ENCODE data around the gene TTC27.
"Not testable (repeated sequence)": the region's sequence is repeated elsewhere in the genome, so short reads cannot be mapped to it uniquely, and the experiment has no call there.

The TTC27 gene

DNA sequence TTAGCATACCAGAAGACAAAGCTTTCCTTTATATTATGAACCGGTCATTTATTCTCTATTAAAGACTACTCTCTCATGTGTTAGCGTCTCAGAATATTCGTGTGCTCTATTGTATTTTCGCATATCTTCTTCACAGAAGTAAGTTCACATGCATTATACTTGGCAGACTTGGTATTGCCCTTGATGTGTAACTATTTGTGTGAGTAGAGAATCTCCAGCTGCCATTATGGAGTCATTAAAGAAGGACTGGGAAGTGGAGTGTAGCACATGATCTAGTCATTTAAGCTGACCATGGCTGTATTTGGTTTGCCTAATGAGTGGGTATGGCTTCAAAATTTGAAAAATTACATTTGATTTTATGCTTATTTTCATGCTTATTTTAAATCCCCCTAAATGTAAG lies 92.9 kb downstream of the TTC27 start:
- DNase-seq = no peak

DNA sequence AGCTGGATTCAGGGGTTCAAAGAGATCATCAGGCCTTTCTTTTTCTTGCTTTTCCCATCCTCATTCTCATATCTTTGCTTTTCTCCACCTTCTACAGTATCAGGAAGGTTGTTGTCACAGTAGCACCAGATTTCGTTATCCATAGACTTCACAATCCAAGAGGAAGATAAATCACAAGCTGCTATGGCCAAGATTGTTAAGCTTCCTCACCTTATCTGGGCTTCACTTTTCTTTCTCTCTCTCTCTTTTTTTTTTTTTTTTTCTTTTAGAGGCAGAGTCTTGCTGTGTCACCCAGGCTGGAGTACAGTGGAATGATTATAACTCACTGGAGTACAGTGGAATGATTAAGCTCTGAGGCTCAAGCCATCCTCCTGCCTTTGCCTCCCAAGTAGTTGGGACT lies 93.5 kb downstream of the TTC27 start:
- DNase-seq = no peak

DNA sequence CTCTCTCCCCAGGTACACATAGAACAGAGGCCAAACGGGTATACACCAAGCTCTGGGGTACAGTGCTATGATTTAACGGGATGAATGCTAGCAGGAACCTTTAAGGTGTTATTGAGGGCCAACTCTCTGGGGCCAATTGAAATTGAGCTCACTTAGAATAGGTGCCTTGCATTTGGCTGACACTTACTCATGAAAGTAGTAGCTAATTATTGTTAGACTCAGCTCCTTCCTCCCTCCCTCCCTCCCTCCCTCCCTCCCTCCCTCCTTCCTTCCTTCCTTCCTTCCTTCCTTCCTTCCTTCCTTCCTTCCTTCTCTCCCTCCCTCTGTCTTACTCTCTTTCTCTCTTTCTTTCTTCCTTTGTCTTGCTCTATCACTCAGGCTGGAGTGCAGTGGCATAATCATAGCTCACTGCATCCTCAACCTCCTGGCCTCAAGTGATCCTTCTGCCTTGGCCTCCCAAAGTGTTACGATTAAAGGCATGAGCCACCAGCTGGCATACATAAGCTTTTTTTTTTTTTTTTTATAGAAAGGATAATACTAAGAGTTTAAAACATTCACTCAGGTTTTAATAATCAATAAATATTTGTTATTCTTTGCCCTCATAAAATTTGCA lies 95.7 kb downstream of the TTC27 start:
- DNase-seq = no peak

DNA sequence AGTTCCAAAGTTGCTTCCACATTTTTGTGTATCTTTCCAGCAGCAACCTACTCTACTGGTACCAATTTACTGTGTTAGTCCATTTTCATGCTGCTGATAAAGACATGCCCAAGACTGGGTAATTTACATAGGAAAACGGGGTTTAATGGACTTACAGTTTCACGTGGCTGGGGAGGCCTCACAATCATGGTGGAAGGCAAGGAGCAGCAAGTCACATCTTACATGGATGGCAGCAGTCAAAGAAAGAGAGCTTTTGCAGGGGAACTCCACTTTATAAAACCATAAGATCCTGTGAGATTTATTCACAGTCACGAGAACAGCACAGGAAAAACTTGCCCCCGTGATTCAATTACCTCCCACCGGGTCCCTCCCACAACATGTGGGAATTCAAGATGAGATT lies 98.8 kb downstream of the TTC27 start:
- not testable (repeated sequence) for DNase-seq

DNA sequence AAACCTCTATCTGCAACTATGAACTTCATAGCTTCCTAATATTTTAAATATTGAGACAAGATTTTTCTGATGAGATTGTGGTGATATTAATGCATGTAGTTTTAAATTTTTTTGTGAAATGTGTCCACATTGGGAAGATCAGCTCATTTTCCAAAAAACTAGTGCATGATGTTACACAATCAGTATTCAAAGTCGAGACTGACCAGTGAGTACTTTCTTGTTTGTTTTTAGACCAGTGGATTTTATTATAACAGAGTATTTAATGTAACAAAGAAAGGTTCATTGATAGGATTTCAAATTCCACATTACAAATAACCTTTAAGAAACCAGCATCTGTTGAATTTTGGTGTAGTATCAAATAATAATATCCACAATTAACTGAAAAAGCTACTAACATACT lies 99.3 kb downstream of the TTC27 start:
- DNase-seq = no peak

DNA sequence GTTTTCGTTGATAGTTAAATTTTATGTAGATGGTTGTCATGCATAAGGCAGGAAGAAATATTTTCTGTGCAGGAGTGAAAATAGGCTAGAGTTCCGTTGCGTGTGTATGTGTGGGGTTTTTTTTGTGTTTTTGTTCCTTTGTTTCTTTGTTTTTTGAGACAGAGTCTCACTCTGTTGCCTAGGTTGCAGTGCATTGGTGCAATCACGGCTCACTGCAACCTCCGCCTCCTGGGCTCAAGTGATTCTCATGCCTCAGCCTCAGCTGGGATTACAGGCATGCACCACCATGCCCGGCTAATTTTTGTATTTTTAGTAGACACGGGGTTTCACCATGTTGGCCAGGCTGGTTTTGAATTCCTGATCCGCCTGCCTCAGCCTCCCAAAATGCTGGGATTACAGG lies 103.1 kb downstream of the TTC27 start:
- not testable (repeated sequence) for DNase-seq

DNA sequence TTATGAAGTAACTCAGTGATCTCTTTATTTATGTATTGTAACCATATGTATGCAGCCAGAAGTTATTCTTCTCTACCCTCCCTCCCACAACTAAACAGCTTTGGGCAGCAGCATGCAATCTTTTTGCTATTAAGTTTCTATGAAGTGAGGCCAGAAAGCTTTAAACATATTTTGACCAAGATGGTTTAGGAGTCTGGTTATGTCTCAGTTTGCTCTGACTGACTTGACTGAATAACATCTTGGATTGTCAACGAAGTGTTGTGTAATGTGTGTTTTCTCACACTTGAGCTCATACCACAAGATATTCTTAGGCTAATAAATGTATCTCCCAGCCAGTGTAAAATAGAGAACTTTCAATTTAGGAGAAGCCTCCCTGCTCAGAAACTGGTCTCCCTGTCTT lies 104.3 kb downstream of the TTC27 start:
- no peak for DNase-seq

DNA sequence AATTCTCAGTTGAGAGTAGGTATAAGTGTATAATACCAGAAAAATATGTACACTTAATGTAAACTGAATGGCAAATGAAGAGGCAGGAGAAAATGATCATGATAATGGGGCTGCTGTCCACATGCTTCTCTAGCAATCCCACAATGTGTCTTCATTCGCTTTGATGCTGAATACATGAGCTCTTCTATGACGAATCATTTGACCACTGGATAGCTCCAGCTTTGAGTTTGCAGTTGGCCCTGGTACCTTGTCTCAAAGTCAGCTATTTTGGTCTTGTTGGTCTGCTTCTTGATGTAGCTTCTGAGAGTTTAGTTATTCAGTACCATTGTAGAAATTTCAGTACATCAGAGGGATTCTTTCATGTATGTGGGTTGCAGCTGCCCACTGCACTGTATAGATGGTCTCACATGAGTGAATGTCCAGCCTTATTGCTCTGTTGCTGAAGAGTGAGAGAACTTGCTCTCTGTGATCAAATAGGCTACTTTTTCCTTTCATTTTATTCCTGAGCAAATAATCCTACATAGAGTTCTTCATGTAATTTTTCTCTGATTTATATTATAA lies 105.1 kb downstream of the TTC27 start:
- DNase-seq = no peak

DNA sequence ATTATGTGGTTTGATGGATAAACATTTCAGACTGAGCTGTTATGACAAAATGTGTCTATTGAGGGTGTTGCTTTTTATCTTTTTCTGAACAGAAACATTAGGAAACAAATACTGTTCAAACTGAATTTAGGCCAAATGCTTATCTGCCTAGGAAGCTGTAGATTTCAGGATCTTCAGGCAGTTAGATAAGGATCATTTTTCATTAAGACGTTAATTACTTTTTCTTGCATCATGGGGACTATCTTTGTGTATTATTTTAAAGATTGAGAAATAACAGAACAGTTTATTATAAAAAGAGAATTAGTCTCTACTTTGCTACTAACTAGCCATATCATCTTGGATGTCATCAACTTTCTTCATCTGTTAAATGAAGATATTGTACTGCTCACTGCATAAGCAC lies 107.5 kb downstream of the TTC27 start:
- DNase-seq = no peak

DNA sequence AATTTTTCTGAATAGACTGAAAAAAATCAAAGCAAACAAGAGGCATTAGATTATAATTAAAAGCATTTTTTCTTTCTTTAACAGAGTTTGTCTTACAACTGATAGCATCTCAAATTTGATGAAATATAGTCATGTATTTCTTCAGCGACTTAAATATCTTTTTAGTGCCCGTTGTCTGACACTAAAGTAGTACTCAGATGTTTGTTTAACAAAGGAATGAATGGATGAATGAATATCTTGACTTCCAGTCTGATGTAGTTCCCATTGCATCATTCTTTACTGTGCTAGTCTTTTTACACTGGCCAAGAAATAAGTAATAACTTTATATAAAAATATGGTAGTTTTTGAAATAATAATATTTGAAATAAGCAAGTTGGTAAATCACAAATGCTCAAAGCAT lies 111.1 kb downstream of the TTC27 start:
- DNase-seq = no peak

DNA sequence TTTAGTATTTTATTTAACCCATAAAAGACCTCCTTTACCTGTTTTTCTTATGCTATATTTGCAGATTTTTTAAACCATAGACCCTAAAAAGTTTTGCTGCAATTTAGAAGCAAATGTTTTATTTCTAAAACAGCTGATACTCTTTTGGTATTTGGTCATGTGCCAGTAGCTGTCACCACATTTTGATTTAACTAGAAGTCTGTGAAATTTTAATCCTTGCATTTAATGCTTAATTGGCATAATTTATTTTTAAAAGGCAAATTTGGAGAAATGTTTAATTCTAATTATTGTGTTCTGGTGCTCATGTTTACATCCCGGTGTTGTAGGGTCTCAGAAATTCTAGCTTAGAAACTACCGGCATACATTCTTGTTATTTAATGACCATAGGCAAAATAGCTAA lies 111.8 kb downstream of the TTC27 start:
- no peak for DNase-seq

DNA sequence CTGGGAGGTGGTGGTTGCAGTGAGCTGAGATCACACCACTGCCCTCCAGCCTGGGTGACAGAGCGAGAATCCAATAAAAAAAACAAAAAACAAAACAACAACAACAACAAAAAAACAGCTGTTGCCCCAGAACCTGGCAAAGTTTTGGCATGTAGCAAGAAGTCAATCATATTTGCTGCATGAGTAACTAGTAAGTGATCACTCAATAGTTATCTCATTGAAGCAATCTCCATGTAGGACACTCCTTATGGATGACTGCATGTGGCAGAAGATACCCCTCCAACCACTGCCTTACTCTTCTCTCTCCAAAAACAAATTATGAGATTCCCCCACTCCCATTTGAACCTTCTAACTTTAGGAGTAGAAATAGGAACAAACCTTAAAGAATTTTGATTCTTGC lies 113.7 kb downstream of the TTC27 start:
- DNase-seq = no peak

DNA sequence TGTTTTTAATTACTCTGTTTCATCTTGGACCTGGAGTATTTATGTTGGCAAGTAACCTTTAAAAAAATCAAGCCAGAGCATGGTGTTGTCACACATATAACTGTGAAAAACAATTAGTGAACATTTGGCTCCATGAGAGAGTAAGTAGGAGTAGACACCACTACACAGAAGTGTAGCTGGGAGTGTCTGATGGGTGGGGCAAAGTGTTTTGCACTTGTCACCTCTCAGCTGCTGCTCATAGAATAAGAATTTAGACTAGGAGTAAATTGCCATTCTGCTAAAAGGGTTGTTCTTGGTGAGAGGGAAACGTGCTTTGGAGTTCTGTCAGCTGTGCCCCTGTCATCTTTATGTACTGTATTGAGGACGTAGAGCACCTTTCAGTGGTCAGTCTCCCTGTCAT lies 114.5 kb downstream of the TTC27 start:
- no peak for DNase-seq

DNA sequence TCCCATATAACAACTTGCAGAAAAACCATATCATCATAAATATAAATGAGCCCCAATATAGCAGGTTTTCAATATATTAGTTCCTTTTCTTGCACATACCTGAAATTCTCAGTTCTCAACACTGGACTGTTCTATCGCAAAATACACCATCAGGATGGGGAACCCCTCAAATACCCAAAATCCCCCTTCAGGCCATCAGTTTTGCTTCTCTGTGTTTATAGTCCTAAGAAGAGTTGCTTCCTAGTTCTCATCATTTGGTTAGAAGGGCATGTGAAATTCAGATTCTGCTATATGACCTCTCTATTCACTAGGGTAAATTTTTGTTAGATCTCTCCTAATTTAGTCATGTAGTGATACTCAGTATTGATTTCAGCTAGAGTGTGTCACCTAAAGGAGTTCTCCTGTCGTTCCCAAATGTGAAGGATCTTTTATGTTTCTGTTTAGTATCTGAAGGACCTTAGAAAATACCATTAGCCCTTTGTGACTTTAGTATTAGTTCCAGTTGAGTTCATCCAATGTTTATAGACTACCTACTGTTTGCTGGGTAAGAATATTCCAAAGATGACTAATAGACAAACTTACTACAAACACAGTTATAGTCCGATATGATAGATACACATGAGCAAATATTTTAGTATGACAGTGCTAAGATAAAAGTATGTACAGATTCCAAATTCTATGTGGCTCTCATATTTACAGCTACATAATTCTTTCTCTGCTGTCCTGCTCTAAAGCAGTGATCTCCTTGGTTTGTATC lies 115.8 kb downstream of the TTC27 start:
- DNase-seq = no peak

DNA sequence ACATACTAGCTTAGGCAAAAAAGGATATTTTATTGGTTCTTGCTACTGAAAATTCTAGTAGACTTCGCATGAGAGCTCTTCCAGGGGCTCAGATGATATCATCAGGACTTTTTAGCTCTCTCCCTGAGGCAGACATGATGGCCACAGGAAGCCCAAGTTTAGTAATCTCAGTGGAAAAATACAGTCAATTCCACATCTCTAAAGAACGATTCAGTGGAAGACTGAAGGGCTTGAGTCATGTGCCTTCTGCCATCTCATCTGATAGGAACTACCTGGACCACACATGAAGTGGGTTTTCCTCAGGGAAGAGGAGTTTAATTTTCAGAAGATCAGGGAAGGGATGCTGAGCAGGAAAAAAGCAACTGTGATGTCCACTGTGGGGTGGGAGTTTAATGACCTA lies 117.3 kb downstream of the TTC27 start:
- no peak for DNase-seq

DNA sequence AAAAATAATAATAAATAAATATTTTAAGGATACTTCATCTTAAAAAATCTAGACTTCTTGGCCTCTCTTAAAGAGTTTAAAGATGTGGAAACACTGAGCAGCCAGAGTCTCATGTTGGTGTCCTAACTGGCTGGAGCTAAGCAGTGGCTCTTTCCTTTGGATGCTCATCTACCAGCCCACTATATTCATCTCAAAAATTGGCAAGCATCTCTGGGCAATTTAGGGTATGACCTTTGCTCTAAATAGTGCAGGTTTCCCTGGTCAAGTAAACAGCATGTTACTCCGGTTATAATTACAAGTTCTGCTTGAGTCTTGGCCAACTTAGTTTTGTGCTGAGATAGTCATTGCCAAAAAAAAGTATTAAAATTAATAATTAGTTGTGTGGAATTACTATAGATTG lies 117.8 kb downstream of the TTC27 start:
- DNase-seq = no peak

DNA sequence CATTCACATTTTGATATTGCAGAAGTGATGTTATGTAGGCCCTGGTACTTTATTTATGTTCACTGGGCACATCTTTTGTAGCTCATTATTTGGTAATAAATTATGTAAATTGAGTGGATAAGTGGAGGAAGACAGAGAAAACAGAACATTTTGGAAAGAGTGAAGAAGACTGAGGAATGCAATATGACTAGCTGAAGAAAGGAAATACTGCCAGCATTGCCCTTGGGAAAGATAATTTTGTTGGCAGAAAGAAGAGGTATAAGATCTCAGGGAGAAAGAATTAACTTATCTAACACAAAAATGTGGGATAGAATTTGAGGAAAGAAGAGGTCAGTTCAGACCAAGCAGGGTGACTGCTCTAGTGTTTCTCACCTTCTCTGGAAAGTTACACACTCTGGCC lies 118.8 kb downstream of the TTC27 start:
- no peak for DNase-seq

DNA sequence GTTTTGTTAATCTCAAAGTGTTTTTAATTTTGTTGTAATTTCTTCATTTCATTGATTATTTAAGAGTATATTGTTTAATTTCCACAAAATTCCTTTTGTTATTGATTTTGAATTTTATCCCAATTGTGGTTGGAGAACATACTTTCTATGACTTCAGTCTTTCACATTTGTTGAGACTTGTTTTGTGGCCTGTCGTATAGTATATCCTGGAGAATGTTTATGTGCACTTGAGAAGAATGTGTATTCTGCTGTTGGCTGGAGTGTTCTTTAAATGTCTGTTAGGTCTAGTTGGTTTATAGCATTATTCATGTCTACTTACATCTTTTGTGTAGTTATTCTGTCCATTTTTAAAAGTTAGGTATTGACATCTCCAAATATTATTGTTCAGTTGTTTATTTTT lies 120.3 kb downstream of the TTC27 start:
- no peak for DNase-seq

DNA sequence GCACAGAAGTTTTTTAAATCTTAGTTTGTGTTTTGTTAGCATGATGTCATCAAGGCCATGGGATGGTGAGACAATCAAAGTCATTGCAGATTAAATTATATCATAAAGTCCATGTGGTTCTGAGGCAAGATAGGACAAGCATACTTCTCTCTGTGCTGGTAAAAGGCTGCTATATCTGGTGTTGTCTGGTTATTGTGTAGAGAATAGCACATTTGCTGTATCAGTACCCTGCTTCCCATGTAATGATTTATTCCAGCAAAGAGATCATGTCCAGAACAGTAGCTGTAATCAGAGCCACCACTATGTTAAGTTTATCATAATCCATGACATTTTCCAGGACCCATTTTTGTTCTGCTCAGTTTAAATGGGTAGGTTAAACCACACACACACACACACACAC lies 123.0 kb downstream of the TTC27 start:
- DNase-seq = no peak

DNA sequence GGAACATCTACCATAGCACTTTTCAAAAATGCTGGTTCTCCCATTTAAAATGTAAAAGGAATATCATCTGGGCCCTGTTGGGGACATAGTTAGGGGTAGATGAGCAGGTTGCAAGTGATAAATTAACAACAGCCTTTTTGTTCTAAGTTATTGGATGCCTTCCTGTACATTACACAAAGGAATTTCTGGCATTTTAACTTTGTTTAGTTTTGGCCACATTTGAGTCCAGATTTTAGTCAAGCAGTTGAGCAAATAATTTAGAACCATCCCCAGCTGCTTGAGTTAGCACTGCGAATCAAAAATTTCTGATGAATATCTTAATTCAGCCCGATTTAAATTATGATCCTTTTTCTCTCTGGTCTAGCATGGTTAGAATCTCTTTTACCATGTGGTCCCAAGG lies 124.4 kb downstream of the TTC27 start:
- no peak for DNase-seq

DNA sequence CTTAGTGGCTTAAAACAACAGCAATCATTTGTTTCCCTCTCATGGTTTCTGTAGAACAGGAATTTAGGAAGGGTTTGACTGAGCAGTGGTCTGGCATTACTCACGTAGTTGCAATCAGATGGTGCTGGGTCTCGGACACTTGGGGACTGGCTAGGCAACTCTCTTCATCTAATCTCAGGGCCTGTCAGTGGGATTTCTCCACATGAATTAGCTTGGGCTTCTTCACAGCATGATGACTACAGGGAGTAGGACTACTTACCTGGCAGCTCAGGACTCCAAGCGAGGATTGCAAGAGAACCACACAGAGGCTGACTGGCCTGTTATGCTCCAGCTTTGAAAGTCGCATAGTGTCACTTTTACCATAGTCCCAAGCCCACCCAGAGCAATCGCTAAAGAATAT lies 125.1 kb downstream of the TTC27 start:
- DNase-seq = no peak

DNA sequence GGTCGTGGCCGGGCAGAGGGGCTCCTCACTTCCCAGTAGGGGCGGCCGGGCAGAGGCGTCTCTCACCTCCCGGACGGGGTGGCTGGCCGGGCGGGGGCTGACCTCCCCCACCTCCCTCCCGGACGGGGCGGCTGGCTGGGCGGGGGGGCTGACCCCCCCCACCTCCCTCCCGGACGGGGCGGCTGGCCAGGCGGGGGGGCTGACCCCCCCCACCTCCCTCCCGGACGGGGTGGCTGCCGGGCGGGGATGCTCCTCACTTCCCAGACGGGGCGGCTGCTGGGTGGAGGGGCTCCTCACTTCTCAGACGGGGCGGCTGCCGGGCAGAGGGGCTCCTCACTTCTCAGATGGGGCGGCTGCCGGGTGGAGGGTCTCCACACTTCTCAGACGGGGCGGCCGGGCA lies 126.8 kb downstream of the TTC27 start:
- DNase-seq = not testable (repeated sequence)

DNA sequence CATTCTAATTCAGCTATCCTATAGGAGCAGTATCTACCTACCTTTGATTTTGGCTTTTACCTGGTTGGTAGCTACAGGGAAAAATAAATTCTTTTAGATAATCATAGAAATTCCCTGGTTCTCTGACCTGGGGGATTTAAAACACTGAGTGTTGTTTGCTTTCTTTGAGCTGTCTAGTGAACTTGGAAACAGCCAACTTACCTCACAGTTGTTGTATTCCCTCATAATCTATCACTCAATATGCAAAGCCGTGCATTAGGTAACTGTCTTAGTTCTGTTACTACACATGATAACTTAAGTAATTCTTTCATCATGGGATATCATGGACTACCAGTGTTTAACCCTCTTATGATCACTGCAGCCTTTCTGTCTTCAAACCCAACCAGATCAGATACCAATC lies 127.8 kb downstream of the TTC27 start:
- DNase-seq = no peak

DNA sequence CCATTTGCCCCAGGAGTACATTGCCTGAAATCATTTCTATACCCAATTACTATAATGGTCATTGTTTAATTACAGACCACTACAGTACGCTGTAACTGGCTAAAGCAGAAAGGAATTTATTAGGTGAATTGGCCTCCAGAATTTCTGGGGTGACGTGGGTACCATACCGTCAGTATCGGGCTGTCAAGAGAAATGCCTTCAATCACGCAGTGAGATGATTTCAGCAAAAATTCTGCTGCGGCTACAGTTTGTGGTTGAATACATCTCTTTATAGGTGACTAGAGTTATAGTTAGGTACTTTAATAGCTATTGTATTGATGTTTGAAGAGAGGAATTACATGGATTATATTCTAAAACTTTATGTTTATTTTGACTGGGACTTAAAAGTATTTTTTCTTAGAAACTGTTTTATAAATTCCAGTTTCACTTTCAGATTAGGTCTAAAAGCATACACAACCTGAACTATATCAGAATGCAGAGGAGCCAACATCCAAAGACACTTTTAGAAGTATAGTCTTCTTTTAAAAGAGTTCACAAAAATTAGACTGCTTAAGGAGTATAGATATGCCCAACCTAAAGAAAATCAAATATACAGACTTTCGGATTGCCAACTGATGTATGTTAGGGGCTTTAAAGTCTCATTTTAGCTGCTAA lies 128.4 kb downstream of the TTC27 start:
- DNase-seq = no peak
